Type B pancreatic cell (in vitro differentiated cells): Measurements from ENCODE around the gene KIF22. TPM values are rescaled to one million over a fixed set of nuclear protein-coding genes. Genes with fewer than 3 reads are reported as not detected.
"Not testable (repeated sequence)": the region's sequence is repeated elsewhere in the genome, so short reads cannot be mapped to it uniquely, and the experiment has no call there.

Source experiments
- DNase-seq: peaks from one replicate; pipeline ENCODE4 v3.0.0; 2021; ENCODE audit warnings: mixed read lengths; ENCODE audit not compliant: unreplicated experiment; ENCODE audit errors: extremely low spot score
- H3K27ac Mint-ChIP-seq: 2 replicates; pipeline ENCODE4 v1.8.0; 2021; ENCODE audit warnings: mild to moderate bottlenecking, mixed read lengths
- H3K27me3 Mint-ChIP-seq: 2 replicates; pipeline ENCODE4 v1.8.0; 2021; ENCODE audit warnings: mixed read lengths
- H3K36me3 Mint-ChIP-seq: 2 replicates; pipeline ENCODE4 v1.8.0; 2021; ENCODE audit warnings: mixed read lengths
- H3K4me1 Mint-ChIP-seq: one replicate; pipeline ENCODE4 v1.8.0; 2021; ENCODE audit warnings: mixed read lengths; ENCODE audit not compliant: unreplicated experiment
- H3K4me3 Mint-ChIP-seq: 2 replicates; pipeline ENCODE4 v1.8.0; 2021; ENCODE audit warnings: mild to moderate bottlenecking, mixed read lengths
- H3K9me3 Mint-ChIP-seq: 2 replicates; pipeline ENCODE4 v1.8.0; 2021; ENCODE audit warnings: mixed read lengths
- CTCF ChIP-seq: fragments of 200-600 bp; sonication (generic); conservative IDR thresholded peaks from 2 replicates; pipeline ENCODE4 v1.5.0; 2021; ENCODE audit warnings: antibody characterized with exemption, mild to moderate bottlenecking
- total RNA-seq: library from RNA; stranded (reverse); gene quantifications from 2 replicates; pipeline ENCODE4 v1.2.1, GENCODE V29; 2021; ENCODE audit warnings: low replicate concordance

KIF22 gene
- total RNA-seq, 1 donor from 2014 or later = 112 TPM

GRCh38 chr16:29791845-29792807 lies 1.6 kb downstream of the KIF22 start:
- peak overlapping the region; percentile 98 for H3K4me3 Mint-ChIP-seq
- H3K9me3 Mint-ChIP-seq = no peaks in the 10 kb centered on the region
- no peak for DNase-seq
- H3K36me3 Mint-ChIP-seq = peaks cover 18% of the 10 kb centered on the region
- H3K27me3 Mint-ChIP-seq = no peaks in the 10 kb centered on the region
- peak overlapping the region; percentile 99 for H3K27ac Mint-ChIP-seq
- TF ChIP-seq CTCF = no peak
- peaks cover 24% of the 10 kb centered on the region for H3K4me1 Mint-ChIP-seq

GRCh38 chr16:29793153-29793552 lies 2.6 kb downstream of the KIF22 start:
- H3K4me1 Mint-ChIP-seq = peaks cover 24% of the 10 kb centered on the region
- H3K4me3 Mint-ChIP-seq = peak overlapping the region; percentile 57
- not testable (repeated sequence) for DNase-seq, H3K27ac Mint-ChIP-seq, H3K9me3 Mint-ChIP-seq, H3K27me3 Mint-ChIP-seq
- H3K36me3 Mint-ChIP-seq = peaks cover 23% of the 10 kb centered on the region

- DNase-seq = no peak
- H3K9me3 Mint-ChIP-seq = no peaks in the 10 kb centered on the region
- TF ChIP-seq CTCF = no peak
- no peaks in the 10 kb centered on the region for H3K27me3 Mint-ChIP-seq
- H3K36me3 Mint-ChIP-seq = peaks cover 28% of the 10 kb centered on the region
- peak overlapping the region; percentile 9 for H3K27ac Mint-ChIP-seq
- peaks cover 24% of the 10 kb centered on the region for H3K4me1 Mint-ChIP-seq
- no peak overlapping the region for H3K4me3 Mint-ChIP-seq
Measured at GRCh38 chr16:29794231-29794710, 3.7 kb downstream of the KIF22 start.

- no peak for DNase-seq
- Mint-ChIP-seq H3K36me3 (peaks cover 18% of the 10 kb centered on the region), H3K4me3 (peak overlapping the region; percentile 73), H3K27me3 (no peaks in the 10 kb centered on the region), H3K4me1 (peaks cover 18% of the 10 kb centered on the region), H3K27ac (peak overlapping the region; percentile 98), H3K9me3 (no peaks in the 10 kb centered on the region)
- TF ChIP-seq CTCF = no peak
Measured at GRCh38 chr16:29802416-29802935, 11.9 kb downstream of the KIF22 start.

- no peak for DNase-seq
- Mint-ChIP-seq H3K27ac (peak overlapping the region; percentile 98), H3K9me3 (no peaks in the 10 kb centered on the region), H3K36me3 (peaks cover 9% of the 10 kb centered on the region), H3K4me1 (peaks cover 29% of the 10 kb centered on the region), H3K27me3 (no peaks in the 10 kb centered on the region), H3K4me3 (peak overlapping the region; percentile 98)
- no peak for TF ChIP-seq CTCF
Measured at GRCh38 chr16:29804020-29804419, 13.5 kb downstream of the KIF22 start.
